Ammon's horn (tissue), 1 donor: ENCODE results near the gene GASK1A.
"Not testable (repeated sequence)": the region's sequence is repeated elsewhere in the genome, so short reads cannot be mapped to it uniquely, and the experiment has no call there.

Experiments
- DNase-seq: peaks from one replicate; pipeline ENCODE4 v3.0.0-alpha.2; 2016; ENCODE audit warnings: low spot score

Gene GASK1A

DNA sequence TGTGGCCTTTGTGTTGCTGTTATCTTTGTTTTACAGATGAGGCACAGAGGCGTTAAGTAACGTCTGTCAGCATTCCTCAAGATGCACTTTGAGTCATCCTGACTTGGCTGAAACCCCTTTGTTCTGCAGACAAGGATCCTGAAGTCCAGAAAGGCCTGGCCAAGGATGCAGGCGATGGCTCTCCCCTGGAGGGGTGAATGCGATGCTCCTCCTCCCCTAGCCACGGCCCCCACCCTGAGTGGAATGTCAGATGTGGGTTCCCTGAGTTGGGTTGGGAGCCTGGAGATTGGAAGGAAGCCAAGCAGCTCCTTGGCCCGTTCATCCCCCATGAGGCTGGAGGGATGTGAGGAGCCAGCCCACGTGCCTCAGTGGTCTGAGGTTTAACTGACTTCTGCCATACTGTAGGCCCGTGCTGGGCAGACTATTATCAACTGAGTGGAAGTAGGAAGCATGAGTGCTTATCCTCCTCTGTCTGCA, 83.5 kb downstream of the GASK1A start:
- DNase-seq, result no peak

DNA sequence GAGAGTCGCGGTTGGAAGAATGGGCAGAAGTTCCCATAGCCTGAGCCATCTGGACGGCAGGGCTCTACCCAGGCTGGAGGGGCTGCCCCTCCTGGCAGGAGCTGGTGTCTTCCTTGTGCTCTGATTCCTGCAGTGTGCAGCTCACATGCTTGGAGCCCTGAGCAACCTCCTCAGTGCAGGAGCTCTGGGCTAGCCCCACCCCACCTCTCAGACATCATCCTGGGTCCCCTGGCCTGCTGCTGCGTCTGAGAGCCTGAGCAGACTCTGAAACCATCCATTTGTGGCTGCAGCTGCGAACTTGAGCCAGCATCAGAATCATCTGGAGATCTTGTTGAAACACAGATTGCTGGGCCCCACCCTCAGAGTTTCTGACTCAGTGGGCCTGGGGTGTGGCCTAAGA, 84.0 kb downstream of the GASK1A start:
- no peak for DNase-seq

DNA sequence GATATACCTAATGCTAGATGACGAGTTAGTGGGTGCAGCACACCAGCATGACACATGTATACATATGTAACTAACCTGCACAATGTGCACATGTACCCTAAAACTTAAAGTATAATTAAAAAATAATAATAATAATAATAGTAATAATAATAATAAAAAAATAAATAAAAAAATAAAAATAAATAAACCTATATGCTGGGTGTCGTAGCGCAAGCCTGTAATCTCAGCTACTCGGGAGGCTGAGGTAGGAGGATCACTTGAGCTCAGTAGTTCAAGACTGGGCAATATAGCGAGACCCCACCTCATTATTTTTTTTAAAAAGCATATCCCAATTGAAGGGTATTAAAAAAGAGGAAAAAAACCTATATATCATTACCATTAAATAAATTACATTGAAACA, 91.6 kb downstream of the GASK1A start:
- not testable (repeated sequence) for DNase-seq

DNA sequence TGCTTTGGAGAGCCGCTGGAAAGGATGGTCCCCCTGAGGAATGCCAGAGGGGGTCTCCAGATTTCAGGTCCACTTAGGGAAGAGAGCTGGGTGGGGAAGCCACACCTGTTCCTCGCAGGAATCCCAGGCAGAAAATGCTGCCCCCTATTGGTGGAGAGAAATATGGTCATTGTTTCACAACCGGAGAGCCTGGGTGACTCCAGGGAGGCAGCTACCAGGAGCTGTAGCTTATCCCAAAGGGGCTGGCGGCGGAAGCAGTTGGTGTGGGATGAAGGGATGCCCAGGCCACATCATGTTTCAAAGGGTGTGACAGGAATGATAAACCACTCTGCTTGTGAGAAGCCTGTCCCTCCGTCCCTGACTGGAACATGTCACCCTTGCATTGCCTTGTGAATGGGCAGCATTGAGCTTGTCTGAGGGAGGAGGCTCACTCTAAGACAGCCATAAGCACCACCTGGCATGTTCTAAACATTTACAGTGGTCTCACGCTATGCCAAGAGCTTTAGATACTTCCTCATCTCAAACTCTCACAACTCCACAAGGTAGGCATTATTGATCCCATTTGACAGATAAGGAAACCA, 92.3 kb downstream of the GASK1A start:
- no peak for DNase-seq

DNA sequence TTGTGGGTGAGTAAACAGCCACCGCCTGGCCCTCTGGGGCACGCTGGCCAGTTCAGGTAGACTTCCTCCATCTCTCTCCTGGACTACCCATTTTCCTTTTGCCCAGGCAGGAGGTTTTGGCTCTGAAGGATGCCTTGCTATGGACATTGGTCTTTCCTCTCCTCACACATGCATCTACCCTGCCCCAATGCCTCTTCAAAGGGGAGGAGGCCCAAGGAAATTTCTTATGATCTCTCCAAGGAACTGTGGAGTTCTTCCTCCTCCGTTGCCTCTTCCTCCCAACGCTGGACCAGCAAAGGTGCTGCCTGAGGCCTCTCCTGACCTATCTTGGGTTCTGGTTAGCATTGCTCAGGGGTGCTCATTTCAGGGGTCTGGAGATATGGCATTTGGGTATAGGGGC, 93.2 kb downstream of the GASK1A start:
- no peak for DNase-seq

DNA sequence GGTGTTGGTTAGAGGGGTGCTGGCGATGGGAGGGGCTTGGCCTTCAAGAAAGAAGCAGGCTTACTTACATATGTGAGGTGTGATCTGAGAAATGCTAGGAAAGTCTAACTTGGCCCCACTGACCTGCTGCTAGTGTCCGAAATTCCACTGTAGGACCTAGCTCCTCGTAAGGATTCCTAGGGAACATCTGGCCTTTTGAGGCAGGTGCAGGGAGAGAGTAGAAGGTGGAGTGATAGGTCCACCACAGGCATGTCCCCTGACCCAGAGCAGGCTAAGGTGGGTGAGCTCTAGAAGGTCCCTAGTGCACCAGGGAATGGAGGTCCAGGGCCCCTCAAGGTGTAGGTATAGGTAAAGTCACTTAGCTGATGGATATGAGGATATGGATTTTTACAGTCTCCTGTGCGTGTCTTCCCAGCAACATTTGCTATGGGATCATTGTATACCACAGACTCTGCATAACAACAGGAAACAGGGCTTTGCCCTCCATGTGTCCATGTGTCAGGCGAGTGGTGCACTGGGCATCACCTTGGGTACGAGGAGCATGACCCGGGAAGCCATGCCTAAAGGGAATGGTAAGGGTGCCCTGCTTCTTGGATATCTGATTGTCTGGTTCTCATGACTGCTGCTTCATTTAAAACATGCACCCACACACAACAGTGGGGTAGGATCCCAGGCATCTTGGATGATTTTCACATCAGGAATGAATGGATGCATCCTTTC, 94.2 kb downstream of the GASK1A start:
- DNase-seq, result no peak

DNA sequence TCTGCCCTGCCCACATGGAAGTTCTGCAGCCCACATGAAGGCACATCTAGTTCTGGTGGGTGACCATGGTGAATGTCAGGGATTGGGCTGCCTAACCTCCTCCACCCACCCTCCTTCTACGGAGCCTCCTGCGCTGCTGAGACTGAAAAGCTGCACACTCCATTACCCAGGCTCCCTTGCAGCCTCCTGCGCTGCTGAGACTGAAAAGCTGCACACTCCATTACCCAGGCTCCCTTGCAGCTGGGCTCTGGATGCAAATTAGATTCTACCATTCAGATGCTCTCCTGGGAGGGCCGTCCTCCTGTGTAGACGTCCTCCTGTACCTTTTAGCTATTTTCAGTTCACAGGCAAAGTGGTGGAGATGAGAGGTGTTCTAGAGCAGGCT, 94.7 kb downstream of the GASK1A start:
- DNase-seq, result peak; percentile 55

DNA sequence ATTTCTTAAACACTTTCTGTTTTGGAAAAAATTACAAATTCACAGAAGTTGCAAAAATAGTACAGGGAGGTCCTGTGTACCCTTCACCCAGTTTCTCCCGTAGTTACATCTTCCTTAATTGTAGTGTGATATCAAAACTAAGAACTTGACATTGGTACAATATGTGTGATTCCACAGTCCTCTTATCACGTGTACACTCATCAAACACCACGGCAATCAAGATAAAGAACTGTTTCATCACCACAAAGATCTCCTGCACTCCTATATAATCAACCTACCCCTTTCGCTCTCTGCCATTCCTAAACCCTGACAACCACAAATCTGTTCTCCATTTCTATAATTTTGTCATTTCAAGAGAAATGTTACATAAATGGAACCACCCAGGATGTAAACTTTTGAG, 95.4 kb downstream of the GASK1A start:
- DNase-seq, result no peak

DNA sequence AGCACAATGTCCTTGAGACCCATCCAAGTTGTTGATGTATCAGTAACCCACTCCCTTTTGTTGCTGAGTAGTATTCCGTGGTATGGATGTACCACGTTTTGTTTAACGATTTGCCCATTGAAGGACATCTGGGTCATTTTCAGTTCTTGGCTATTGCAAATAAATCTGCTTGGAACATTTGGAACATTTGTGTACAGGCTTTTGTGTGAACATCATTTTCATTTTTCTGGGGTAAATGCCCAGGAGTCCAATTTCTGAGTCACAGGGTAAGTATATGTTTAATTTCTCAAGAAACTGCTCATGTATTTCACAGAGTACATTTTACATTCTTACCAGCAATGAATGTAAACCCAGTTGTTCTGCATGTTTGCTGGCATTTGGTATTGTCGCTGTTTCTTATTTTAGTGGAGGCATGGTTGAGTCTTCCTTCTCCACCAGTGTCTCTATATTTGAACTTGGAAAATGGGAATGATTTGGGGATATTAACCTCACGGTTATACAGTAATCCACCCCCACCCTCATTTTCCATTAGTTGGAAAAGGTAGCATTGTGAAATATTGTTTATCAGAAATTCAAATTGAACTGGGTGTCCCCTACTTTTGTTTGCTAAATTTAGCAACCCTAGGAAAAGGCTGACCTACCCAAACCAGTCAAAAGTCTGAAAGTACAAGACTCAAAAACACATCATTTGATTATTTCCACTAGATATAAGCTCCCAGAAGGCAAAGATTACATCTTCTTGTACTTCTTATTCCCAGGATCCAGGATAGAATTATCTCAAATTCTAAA, 96.0 kb downstream of the GASK1A start:
- DNase-seq, result no peak

DNA sequence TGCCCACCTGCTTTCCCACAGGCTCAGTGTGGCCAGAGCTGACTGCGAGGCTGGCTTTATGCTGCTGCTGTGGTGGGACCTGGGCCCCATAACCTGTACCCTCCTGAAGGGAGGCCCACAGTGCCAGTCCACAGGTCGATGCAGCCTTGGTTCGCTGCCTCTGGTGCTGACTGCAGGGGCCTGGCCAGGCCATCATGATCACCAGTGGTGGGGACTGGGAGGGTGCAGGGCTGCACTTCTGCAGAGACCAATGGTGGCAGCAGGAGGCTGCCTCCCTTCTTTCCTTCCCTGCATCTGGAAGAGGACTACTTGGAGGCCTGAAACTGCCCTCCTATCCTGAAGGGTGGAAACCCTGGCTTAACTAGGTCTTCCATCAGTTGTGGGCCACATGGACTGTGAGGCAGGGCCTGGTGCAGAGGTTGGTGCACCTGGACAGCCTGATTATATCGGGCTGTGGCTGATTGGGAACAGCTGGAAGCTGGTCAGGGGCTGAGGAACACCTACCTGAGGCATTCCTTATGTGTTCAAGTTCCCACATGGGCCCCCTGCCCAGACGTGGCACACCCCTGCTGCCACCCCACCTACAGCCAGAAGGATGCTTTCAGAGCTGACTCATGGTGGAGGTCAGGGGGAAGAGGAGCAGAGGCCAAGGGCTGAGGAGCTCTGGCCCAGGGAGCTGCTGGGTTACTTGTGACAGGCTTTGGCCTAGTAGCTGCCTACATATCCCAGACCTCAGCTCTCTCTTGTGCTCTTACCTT, 97.0 kb downstream of the GASK1A start:
- no peak for DNase-seq

DNA sequence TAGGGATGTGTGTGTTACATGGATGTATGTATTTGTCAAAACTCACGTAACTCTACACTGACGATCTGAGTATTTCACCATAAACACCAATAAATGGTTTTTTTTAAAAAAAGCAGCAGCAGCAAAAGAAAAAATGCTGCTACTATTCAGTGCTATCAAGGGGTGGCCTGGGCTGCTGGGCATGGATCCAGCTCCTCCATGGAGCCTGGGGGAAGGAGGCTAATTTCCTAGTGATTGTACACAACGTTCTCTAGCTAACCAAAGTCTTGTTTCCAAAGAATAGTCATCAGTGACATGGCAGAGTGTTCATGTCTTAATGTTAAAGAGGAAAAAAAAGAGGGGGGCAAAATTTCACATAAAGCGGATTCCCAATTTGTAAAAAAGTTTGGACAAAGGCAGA, 97.7 kb downstream of the GASK1A start:
- DNase-seq, result peak; percentile 36

DNA sequence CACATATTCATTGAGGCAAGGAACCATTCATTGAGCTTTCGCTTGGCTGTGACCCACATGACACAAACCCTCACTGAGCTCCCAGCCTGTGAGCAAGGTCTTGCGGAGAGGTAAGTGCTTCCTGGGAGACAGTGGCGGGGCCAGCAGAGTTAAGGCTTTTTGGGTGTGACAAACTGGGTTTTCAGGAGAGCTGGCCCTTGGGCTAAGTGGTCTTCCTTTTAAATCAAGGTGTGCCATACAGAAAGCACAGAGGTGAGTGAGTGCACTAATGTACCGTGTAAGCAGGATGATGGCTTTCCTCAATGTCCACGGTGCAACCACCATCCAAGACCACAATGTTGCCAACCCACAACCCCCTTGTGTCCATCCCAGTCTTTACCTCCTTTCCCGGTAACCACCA, 98.2 kb downstream of the GASK1A start:
- no peak for DNase-seq

DNA sequence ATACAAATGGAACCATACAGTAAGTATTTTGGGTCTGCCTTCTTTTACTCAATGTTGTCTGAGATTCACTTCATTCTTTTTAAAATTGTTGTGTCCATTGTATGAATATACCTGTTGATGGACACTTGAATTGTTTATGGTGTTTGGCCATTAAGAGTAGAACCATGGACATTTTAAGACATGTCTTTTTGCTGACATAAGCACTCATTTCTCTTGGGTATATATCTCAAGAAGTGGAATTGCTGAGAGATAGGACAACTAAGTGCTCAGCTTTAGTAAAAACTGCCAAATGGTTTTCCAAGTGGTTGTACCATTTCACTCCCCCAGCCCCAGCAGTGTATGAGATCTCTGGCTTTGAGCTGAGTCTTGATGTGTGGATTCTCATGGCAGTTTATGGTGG, 98.6 kb downstream of the GASK1A start:
- DNase-seq, result no peak

DNA sequence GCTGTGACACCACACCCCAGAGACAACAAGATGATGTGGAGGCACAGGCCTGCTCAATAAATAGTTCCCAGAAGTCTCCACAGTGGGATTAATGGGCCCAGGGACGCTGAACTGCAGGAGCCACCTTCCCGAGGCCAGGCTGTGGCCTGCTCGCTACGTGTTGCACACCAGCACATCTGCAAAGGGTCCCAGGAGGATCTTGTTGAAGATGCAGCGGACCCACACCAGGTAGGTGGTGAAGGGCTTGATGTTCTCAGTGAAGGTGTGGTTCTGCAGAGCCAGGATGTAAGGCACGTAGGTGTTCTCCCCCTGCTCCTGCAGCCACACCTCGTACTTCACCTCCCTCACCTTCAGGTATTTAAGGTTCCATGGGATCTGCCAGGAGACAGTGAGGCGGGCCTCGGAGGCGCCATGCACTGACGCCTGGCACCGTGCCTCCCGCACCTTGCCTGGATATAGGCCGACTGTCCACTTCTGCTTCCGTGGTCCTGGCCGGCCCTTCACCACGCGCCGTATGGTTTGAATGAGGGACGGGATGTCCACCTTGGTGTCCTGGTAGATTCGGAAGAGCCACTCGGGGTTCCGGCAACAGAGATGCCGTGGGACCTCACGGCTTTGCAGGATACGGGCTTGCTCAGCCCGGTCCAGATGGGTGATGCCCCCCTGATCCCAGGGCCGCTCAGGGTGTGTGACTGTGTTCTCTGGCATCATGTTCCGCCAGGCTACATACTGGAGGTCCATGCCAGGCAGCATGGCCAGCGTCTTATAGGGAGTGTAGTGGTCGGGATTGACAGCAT, 100.6 kb downstream of the GASK1A start:
- no peak for DNase-seq

DNA sequence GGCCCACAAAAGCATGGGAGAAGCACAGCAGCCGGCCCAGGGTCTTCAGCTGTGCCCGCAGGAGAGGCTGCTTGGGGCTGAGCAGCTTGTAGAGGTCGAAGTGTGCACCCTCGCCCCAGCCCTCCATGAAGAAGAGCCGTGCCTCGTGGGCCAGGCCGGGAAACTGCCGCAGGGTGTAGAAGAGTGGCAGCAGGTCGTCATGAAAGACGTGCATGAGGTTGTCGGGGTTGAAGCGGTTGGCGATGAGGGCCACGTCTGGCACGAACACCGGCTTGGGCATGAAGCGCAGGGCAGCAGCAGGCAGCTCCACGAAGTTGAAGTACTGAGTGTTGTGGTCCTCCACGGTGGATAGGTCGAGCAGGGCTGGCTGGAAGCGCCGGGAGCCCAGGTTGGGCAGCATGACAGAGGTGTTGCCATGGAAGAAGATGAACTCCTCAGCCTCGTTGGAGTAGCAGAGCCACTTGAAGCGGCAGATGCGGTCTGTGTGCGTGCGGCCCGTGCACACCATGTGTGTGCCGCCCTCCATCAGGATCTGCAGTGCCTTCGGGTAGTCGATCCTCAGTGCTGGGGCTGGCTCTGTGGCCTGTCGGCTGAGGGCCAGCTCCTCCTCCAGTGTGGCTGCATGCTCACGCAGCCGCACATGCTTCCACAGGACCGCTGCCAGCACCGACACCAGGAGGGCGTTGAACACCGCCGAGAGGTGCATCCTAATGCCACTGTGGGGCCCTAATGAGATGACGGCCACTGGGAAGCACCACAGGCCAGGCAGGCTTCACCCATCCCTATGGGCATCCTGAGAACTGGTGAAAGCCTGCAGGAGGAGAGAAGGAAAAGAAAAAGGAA, 101.8 kb downstream of the GASK1A start:
- DNase-seq, result no peak

DNA sequence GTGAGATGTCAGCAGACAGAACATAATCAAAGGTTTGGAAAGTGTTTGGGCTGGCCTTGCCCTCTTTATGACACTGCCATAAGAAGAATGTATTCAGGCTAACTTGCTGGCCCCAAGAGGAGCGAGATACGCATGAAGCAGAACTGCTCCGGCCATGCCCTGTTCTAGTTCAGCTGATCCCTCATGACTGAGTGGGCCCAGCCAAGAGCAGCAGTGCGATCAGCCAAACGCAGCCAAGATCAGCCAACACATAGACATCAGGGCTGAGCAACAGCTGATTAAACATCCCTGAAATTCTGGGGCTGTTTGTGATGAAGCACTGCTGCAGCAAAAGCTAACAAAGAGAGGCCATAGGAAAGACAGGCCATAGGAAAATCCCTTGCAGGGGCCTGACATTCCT, 102.7 kb downstream of the GASK1A start:
- DNase-seq, result no peak

DNA sequence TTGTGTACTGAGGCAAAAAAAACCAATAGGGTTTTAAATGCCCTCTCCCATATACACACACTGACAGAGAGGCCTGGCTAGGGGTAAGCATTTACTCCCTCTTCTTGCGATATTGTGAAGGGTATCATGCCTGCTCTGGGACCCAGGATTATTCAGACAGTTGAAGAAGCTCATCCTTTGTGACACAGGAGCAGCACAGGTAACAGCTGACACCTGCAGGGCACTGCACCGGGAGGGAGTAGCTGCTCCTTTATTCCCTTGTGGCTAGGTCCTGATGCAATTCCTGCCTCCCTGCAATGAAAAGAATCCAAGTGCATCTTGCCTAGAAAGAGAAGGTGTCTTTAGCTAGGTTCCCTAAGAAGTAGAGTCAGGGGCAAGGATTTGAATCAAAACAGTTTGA, 103.3 kb downstream of the GASK1A start:
- no peak for DNase-seq

DNA sequence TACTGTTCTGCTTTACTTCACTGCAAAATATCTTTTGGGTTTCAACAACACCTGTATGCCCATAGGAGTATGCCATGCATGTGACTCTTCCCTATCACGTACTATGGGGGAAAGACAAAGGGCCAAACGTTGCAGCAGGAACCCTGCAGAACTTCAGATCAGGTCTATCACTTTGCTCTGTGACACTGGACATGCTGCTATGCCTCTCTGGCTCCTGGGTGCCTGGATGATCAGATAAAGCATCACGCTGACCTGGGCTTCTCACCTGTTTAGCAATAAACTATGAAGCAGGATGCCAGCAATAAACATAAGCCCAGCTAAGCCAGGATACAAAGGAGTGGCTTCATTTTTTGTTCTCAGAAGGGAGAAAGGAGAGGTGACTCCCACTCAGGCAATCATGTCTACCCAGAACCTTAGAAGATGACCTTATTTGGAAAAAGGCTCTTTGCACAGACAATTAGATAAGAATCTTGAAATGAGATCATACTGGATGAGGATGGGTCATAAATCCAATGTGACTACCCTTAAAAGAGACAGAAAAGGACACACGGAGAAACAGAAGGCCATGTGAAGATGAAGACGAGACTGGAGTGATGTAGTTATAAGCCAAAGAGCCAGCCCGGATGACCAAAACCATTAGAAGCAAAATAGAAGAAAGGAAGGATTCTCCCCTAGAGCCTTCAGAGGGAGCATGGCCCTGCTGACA, 107.5 kb downstream of the GASK1A start:
- DNase-seq, result no peak

DNA sequence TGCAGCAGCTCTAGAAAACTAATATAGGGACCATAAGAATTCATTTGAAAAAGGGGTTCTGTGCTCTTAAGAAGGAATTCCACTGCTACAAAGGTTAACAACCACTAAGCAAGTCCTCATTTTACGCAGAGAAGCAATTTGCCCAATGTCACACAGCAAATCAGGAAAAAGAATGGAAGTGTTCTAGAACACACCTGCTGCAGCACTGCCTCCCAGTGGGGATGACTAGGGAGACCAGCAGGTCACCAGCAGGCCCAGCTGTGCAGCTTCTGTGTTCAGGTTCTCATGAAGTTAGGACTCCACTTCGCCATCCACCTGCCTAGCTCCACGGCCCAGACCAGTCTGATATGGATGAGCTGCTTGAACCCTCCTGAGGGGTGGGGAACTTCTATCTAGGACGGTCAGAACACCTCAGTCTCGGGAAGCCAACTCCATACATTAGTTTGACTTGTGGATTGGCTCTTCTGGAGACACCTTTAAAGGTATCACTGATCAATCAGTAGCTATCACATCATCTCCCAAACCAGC, 108.2 kb downstream of the GASK1A start:
- no peak for DNase-seq

DNA sequence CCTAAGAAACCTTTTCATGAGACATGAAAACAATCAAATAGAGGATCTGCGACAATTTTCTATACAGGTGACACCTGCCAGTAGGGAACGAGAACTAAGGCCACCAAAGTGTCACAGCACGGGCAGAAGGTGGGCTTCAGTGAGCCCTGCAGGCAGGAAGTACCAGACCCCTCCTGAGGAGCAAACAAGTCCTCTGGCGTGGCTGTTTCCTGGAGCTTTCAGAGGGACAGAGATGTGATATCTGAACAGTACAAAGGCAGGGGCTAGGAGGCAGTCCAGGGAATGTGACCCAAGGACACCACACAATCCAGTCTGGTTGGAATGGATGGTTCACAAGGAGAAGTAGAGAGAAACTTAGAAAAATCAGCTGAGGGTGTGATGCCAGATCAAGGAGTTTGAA, 110.0 kb downstream of the GASK1A start:
- DNase-seq, result no peak
